Urothelium cell line (cell line): ENCODE results near the gene PKN2.
"Not testable (repeated sequence)": the region's sequence is repeated elsewhere in the genome, so short reads cannot be mapped to it uniquely, and the experiment has no call there.

Experiments used
- DNase-seq: peaks from one replicate; pipeline ENCODE4 v3.0.0; 2011; ENCODE audit warnings: low spot score, mixed read lengths
- FAIRE-seq: peaks from 2 replicates; lab custom pipeline; 2011; peaks lifted over from hg19 to GRCh38; lab: Jason Lieb, UNC

The PKN2 gene

GRCh38 chr1:88875595-88875994 lies 191.5 kb downstream of the PKN2 start:
- no peak for DNase-seq
- FAIRE-seq: no peak

GRCh38 chr1:88876573-88877365 lies 192.7 kb downstream of the PKN2 start:
- DNase-seq (no peak), FAIRE-seq (no peak)

- FAIRE-seq: no peak
- DNase-seq: peak; percentile 13
Measured at GRCh38 chr1:88877382-88877825, 193.3 kb downstream of the PKN2 start.

GRCh38 chr1:88877911-88878310 lies 193.8 kb downstream of the PKN2 start:
- DNase-seq: no peak

GRCh38 chr1:88878731-88879130 lies 194.7 kb downstream of the PKN2 start:
- no peak for DNase-seq
- FAIRE-seq: no peak

More at GRCh38 chr1:88877911-88878310, 193.8 kb downstream of the PKN2 start:
- no peak for FAIRE-seq

GRCh38 chr1:88880717-88881116 lies 196.6 kb downstream of the PKN2 start:
- not testable (repeated sequence) for FAIRE-seq, DNase-seq

GRCh38 chr1:88883156-88883555 lies 199.1 kb downstream of the PKN2 start:
- no peak for FAIRE-seq
- no peak for DNase-seq
